Liver (tissue), 3 donors: Measurements from ENCODE around the gene RSL1D1.

ENCODE experiments used
- EGR1 ChIP-seq, 2 donors: IDR thresholded peaks; 2 replicates each; pipeline ENCODE4 v1.6.1; 2016 to 2018; ENCODE audit warnings: antibody characterized with exemption in 2 of 2, low read depth in 2 of 2
- FOXA1 ChIP-seq: IDR thresholded peaks from 2 replicates; pipeline ENCODE4 v1.6.1; 2016; ENCODE audit warnings: antibody characterized with exemption
- GABPA ChIP-seq, 2 donors: IDR thresholded peaks in 1 of 2; conservative IDR thresholded peaks in 1 of 2; 2 replicates each; pipeline ENCODE4 v1.6.1; 2016; ENCODE audit warnings: antibody characterized with exemption in 2 of 2, mild to moderate bottlenecking in 1 of 2, moderate library complexity in 1 of 2
- JUND ChIP-seq, 2 donors: IDR thresholded peaks; 2 replicates each; pipeline ENCODE4 v1.6.1; 2016; ENCODE audit warnings: antibody characterized with exemption in 2 of 2
- NR2F2 ChIP-seq: IDR thresholded peaks from 2 replicates; pipeline ENCODE4 v1.6.1; 2016; ENCODE audit warnings: antibody characterized with exemption
- RXRA ChIP-seq, 2 donors: IDR thresholded peaks; 2 replicates each; pipeline ENCODE4 v1.6.1; 2017 to 2018; ENCODE audit warnings: antibody characterized with exemption in 2 of 2, mild to moderate bottlenecking in 1 of 2
- SP1 ChIP-seq: IDR thresholded peaks from 2 replicates; pipeline ENCODE4 v1.6.1; 2018; ENCODE audit warnings: antibody characterized with exemption, mild to moderate bottlenecking
- TAF1 ChIP-seq: conservative IDR thresholded peaks from 2 replicates; pipeline ENCODE4 v1.6.1; 2016; ENCODE audit warnings: antibody characterized with exemption, mild to moderate bottlenecking
- YY1 ChIP-seq: IDR thresholded peaks from 2 replicates; pipeline ENCODE4 v1.6.1; 2016; ENCODE audit warnings: antibody characterized with exemption, mild to moderate bottlenecking
- TF ChIP-seq, protein P1 (sequence below): fragments of 150-350 bp; IDR thresholded peaks from 2 replicates; pipeline ENCODE4 v1.5.1; 2017; ENCODE audit warnings: improper control_type of control experiment, low read depth, low read length; ENCODE audit not compliant: missing input control
- TF ChIP-seq, protein P2 (sequence below): IDR thresholded peaks from 2 replicates; pipeline ENCODE4 v1.6.1; 2016; ENCODE audit warnings: antibody characterized with exemption, mild to moderate bottlenecking
- TF ChIP-seq, protein P3 (sequence below): IDR thresholded peaks from 2 replicates; pipeline ENCODE4 v1.6.1; 2016; ENCODE audit warnings: antibody characterized with exemption
- donor health status: healthy.
- donor health status: healthy.

DNA sequence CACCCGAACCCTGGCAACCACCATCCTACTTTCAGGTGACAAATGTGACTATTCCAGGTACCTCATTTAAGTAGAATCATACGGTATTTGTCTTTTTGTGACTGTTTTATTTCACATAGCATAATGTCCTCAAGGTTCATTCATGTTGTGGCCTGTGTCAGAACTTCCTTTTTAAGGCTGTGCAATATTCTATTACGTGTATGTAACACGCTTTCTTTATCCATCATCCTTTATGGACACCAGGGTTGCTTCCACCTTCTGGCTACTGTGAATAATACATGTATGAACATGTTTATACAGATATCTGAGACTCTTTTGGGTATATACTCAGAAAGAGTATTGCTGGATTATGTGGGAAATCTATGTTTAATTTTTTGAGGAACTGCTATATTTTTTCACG lies 28.7 kb upstream of the RSL1D1 start:
- TF ChIP-seq, protein P1, sequence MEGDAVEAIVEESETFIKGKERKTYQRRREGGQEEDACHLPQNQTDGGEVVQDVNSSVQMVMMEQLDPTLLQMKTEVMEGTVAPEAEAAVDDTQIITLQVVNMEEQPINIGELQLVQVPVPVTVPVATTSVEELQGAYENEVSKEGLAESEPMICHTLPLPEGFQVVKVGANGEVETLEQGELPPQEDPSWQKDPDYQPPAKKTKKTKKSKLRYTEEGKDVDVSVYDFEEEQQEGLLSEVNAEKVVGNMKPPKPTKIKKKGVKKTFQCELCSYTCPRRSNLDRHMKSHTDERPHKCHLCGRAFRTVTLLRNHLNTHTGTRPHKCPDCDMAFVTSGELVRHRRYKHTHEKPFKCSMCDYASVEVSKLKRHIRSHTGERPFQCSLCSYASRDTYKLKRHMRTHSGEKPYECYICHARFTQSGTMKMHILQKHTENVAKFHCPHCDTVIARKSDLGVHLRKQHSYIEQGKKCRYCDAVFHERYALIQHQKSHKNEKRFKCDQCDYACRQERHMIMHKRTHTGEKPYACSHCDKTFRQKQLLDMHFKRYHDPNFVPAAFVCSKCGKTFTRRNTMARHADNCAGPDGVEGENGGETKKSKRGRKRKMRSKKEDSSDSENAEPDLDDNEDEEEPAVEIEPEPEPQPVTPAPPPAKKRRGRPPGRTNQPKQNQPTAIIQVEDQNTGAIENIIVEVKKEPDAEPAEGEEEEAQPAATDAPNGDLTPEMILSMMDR, result no peak
- TF ChIP-seq YY1 (no peak), SP1 (no peak), RXRA (IDR thresholded peaks at IDR 0.05) (no peak), NR2F2 (no peak), GABPA (IDR thresholded peaks at IDR 0.05 in 1 of 2, conservative IDR thresholded peaks at IDR 0.05 in 1 of 2) (no peak), TAF1 (no peak), EGR1 (IDR thresholded peaks at IDR 0.05; ENCODE audit: low read depth in 2 of 2) (no peak), JUND (IDR thresholded peaks at IDR 0.05) (no peak), FOXA1 (no peak)
- TF ChIP-seq, protein P2, sequence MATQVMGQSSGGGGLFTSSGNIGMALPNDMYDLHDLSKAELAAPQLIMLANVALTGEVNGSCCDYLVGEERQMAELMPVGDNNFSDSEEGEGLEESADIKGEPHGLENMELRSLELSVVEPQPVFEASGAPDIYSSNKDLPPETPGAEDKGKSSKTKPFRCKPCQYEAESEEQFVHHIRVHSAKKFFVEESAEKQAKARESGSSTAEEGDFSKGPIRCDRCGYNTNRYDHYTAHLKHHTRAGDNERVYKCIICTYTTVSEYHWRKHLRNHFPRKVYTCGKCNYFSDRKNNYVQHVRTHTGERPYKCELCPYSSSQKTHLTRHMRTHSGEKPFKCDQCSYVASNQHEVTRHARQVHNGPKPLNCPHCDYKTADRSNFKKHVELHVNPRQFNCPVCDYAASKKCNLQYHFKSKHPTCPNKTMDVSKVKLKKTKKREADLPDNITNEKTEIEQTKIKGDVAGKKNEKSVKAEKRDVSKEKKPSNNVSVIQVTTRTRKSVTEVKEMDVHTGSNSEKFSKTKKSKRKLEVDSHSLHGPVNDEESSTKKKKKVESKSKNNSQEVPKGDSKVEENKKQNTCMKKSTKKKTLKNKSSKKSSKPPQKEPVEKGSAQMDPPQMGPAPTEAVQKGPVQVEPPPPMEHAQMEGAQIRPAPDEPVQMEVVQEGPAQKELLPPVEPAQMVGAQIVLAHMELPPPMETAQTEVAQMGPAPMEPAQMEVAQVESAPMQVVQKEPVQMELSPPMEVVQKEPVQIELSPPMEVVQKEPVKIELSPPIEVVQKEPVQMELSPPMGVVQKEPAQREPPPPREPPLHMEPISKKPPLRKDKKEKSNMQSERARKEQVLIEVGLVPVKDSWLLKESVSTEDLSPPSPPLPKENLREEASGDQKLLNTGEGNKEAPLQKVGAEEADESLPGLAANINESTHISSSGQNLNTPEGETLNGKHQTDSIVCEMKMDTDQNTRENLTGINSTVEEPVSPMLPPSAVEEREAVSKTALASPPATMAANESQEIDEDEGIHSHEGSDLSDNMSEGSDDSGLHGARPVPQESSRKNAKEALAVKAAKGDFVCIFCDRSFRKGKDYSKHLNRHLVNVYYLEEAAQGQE, result no peak
- TF ChIP-seq, protein P3, sequence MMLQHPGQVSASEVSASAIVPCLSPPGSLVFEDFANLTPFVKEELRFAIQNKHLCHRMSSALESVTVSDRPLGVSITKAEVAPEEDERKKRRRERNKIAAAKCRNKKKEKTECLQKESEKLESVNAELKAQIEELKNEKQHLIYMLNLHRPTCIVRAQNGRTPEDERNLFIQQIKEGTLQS, result no peak
